Colonic mucosa (tissue), 4 donors: Measurements from ENCODE around the gene TMEM145. TPM values are rescaled to one million over a fixed set of nuclear protein-coding genes. Genes with fewer than 3 reads are reported as not detected.

Experiments
- DNase-seq: peaks from one replicate; pipeline ENCODE4 v3.0.0-alpha.2; 2020
- H3K27ac ChIP-seq: fragments of 200-600 bp; one replicate; pipeline ENCODE4 v1.8.0; 2021
- H3K27me3 ChIP-seq: fragments of 200-600 bp; one replicate; pipeline ENCODE4 v1.8.0; 2021
- H3K36me3 ChIP-seq: fragments of 200-600 bp; one replicate; pipeline ENCODE4 v1.8.0; 2021
- H3K4me1 ChIP-seq: fragments of 200-600 bp; one replicate; pipeline ENCODE4 v1.8.0; 2021; ENCODE audit warnings: mild to moderate bottlenecking
- H3K4me3 ChIP-seq: fragments of 200-600 bp; one replicate; pipeline ENCODE4 v1.8.0; 2021
- H3K9ac ChIP-seq, 2 donors: one replicate each; pipeline ENCODE4 v1.7.0; 2013; ENCODE audit warnings: control low read depth in 2 of 2, low read depth in 2 of 2, low read length in 2 of 2
- H3K9me3 ChIP-seq: fragments of 200-600 bp; one replicate; pipeline ENCODE4 v1.8.0; 2021
- intact Hi-C: fragments of 100-400 bp; cut with DNase I; formaldehyde crosslinking; loops from one replicate; pipeline ENCODE4 v1.14.1; 2022
- total RNA-seq, 2 donors: library from RNA; stranded (reverse); fragmentation: NEBNext Ultra II Directional in 1 of 2; extraction: Animal tissue kit (Norgen Biotek cat#: 25700) in 1 of 2; gene quantifications; one replicate each; pipeline ENCODE4 v1.2.1, GENCODE V29; 2021
- TF ChIP-seq, protein P1 (sequence below): fragments of 200-600 bp; IDR thresholded peaks from one replicate; pipeline ENCODE4 v1.8.0; 2022; ENCODE audit warnings: antibody characterized with exemption, mild to moderate bottlenecking
- donor health status: healthy.
- donor health status: DM: no; HTN: no; CAD: no.
- donor health status: DM: no; HTN: no; CAD: no.

The TMEM145 gene
- total RNA-seq, 2 donors from 2014 or later, result 0.24 to 0.94 TPM

DNA sequence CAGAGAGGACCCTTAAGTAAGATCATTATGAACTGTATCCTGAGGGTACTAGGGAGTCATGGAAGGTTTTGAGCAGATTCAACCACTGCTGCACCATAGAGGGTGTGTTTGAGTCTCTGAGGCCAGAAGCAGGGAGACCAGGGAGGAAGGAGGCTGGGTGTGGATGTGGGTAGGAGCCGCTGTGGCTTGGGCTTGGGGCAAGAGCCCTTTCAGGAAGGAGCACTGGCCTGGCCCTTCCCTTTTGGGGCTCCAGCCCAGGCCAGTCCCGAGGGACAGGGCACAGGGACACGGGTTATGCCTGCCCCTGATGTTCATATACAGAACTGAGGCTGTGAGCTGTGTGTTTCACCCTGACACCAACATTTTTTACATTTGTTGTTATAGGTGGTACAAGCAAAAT lies 36.8 kb upstream of the TMEM145 start:
- Histone ChIP-seq H3K36me3 (no peaks in the 10 kb centered on the region), H3K4me1 (peaks cover 16% of the 10 kb centered on the region), H3K4me3 (no peak overlapping the region), H3K9ac (no peak overlapping the region), H3K27ac (no peak overlapping the region), H3K27me3 (no peaks in the 10 kb centered on the region), H3K9me3 (no peaks in the 10 kb centered on the region)
- no peak for DNase-seq
- TF ChIP-seq, protein P1, sequence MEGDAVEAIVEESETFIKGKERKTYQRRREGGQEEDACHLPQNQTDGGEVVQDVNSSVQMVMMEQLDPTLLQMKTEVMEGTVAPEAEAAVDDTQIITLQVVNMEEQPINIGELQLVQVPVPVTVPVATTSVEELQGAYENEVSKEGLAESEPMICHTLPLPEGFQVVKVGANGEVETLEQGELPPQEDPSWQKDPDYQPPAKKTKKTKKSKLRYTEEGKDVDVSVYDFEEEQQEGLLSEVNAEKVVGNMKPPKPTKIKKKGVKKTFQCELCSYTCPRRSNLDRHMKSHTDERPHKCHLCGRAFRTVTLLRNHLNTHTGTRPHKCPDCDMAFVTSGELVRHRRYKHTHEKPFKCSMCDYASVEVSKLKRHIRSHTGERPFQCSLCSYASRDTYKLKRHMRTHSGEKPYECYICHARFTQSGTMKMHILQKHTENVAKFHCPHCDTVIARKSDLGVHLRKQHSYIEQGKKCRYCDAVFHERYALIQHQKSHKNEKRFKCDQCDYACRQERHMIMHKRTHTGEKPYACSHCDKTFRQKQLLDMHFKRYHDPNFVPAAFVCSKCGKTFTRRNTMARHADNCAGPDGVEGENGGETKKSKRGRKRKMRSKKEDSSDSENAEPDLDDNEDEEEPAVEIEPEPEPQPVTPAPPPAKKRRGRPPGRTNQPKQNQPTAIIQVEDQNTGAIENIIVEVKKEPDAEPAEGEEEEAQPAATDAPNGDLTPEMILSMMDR, result no peak
- intact Hi-C loops, result no loop called here

DNA sequence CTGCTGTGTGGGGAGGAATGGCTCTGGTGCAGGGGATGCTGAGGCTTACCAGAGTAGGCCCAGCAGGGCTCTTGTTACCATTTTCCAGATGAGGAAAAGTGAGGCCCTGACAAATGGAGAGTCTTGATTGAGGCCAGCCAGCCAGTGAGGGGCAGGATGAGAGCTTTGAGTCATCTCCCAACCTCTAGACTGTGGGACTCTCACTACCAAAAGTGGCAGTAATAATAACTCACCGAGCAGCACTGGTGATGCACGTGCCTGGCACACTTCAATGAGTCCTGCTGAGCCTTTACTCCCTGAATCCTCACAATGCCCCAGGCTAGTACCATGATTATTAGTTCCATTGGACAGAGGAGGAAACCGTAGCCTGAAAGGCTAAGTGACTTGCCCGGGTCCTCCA lies 36.3 kb upstream of the TMEM145 start:
- no peaks in the 10 kb centered on the region for H3K9me3 ChIP-seq
- TF ChIP-seq, protein P1, result no peak
- DNase-seq, result no peak
- no peaks in the 10 kb centered on the region for H3K27me3 ChIP-seq
- no peak overlapping the region for H3K9ac ChIP-seq
- H3K27ac ChIP-seq, result no peak overlapping the region
- H3K4me3 ChIP-seq, result no peak overlapping the region
- peaks cover 16% of the 10 kb centered on the region for H3K4me1 ChIP-seq
- intact Hi-C loops, result no loop called here
- no peaks in the 10 kb centered on the region for H3K36me3 ChIP-seq

DNA sequence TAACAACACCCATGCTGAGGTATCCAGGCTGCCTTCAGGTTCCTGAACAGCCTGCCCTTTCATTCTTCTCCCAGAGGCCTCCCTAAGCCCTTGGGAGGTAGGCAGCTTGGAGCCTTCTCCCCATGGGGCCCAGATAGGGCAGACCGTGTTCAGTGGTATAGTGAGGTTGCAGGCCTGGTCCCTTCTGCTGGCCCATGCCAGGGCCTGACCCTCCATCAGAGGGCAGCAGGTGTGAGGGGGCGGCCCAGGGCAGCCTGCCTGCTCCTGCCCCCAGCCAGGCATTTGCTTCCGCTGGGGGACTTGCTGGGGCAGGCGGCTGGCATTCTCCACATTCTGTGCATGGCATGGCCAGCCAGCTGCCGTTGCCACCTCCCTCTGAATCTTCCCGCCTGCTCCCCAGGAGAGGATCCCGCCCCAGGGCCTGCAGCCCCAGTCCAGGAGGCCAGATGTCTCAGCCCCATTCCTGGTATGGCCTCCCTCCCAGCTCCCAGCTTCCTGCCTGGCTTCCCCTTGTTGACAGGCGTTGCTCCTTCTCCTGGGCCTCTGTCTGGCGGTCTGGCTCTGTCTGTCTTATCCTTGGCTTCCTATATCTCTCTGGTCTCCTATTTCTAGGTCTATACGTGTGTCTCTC lies 35.2 kb upstream of the TMEM145 start:
- Histone ChIP-seq H3K27ac (peak overlapping the region; percentile 9), H3K4me3 (no peak overlapping the region), H3K9ac (peak overlapping the region; percentile 1 to 49), H3K36me3 (no peaks in the 10 kb centered on the region), H3K27me3 (no peaks in the 10 kb centered on the region), H3K4me1 (peaks cover 23% of the 10 kb centered on the region), H3K9me3 (no peaks in the 10 kb centered on the region)
- TF ChIP-seq, protein P1, result no peak
- no peak for DNase-seq
- intact Hi-C loops, result loop anchor here (2.0 kb wide), 1 partner anchor 31 kb away; no protein-coding TSS in a partner anchor

DNA sequence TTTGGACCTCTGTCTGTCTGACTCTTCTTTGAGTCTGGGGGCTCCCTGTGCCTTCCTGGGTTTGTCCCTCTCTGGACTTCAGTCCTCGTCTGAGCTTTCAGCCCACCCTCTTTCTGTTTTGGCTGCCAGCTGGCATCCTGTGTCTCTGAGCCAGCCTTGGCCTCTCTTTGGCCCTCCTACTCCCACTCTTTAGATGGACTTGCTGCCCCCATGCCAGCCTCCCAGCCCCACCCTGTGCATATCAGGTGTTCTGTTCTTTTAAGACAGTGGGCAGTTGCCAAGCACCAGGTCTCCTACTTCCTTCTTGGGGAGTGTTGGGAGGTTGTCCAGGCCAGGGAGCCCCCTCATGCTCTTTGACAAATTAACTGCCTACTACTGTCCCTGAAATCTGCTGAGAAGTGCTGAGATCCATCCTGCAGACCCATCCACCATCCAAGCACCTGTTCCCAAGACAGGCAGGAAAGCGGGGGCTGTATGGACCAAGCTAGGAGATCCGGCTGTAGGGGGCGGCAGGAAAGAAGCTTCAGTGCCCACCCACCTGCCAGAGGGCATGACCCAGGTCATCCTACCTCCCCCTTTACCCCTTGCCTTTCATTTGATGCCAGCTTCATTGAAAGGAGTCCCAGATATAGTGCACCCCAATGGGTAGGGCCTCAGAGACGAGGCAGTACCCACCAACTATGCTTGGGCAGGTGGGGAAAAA lies 34.5 kb upstream of the TMEM145 start:
- TF ChIP-seq, protein P1, result no peak
- no peaks in the 10 kb centered on the region for H3K36me3 ChIP-seq
- no peak overlapping the region for H3K4me3 ChIP-seq
- peak overlapping the region; percentile 9 for H3K27ac ChIP-seq
- intact Hi-C loops, result loop anchor here (2.0 kb wide), 1 partner anchor 32 kb away; no protein-coding TSS in a partner anchor
- H3K27me3 ChIP-seq, result no peaks in the 10 kb centered on the region
- peaks cover 28% of the 10 kb centered on the region for H3K4me1 ChIP-seq
- no peaks in the 10 kb centered on the region for H3K9me3 ChIP-seq
- H3K9ac ChIP-seq, result peak overlapping the region; percentile 49 to 81
- DNase-seq, result peak; percentile 54

DNA sequence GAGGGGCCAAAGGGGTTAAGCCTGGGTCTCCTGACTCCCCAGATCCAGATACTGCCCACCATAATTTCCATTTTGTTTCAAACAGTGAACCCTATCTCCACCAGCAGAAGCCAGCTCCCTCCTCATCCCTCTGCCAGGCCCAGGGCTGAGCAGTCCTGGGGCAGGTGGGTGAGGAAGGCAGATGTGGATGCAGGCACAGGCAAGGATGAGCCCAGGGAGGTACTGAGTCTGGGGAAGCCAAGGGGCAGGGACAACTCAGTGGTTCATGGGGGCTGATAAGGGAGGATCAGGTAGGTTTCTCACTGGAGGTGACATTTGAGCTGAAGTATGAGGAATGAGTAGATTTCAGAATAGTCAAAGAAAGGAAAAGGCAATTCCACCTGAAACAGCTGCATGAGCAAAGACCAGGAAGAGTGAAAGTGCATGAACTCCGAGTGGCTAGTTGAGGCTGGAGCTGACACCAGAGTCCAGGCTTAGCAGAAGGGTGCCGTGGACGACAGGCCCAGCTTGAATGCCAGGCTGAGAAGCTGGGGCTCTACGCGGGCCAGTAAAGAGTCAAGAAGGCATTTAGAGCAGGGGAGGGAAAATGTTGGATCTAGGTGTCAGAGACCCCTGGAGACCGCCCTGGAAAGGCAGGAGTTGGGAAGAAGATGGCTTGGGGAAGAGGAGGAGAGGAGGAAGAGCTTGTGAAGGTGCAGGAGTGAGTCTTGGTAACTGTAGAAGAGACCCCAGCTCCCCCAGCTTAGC lies 33.8 kb upstream of the TMEM145 start:
- TF ChIP-seq, protein P1, result no peak
- peaks cover 28% of the 10 kb centered on the region for H3K4me1 ChIP-seq
- no peak for DNase-seq
- peak overlapping the region; percentile 80 to 81 for H3K9ac ChIP-seq
- no peaks in the 10 kb centered on the region for H3K36me3 ChIP-seq
- H3K4me3 ChIP-seq, result peak overlapping the region; percentile 73
- intact Hi-C loops, result loop anchor here (2.0 kb wide), 1 partner anchor 33 kb away; no protein-coding TSS in a partner anchor
- no peaks in the 10 kb centered on the region for H3K9me3 ChIP-seq
- peak overlapping the region; percentile 92 for H3K27ac ChIP-seq
- no peaks in the 10 kb centered on the region for H3K27me3 ChIP-seq
